Measurements from ENCODE around the gene ADD2.

ADD2 gene

GRCh38 chr2:70719231-70719630, 48.8 kb downstream of the ADD2 start:
- DNase-seq (ENCODE audit: low spot score): no peak

DNA sequence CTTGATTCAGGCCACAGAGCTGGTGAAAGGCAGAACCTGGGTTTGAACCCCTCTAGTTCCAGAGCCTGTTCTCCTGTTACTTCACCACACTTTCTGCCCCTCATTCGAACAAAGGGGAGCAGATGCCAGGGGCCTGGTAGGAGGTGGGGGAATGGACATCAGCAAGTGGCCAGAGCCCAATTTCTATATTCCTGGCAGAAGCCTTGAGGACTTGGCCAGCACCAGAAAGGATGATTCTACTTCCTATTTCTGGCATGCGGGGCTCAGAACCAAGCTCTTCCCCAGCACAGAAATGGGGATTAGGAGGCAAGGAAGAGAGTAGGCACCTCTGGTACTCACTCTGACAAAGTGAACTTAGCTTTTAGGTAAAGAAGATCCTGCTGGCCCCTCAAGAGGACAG, 49.3 kb downstream of the ADD2 start:
- no peak for DNase-seq (ENCODE audit: low spot score)

DNA sequence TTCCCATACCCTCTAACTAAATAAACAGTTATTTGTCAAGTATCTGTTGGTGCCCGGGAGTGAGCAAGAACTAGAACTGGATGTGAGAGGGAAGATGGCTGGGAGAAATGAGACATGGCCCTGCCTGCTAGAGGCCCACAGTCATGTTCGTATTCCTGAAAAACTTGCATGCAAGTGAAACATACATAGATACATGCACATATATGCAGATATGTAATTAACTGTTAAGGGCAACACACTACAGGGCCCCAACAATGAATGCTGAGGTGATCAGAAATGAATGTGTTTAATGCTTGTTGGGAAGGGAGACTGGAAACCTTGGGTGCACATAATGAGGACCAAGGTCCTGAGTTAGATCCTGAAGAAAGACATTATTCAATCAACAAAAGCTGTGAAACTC, 49.8 kb downstream of the ADD2 start:
- peak; percentile 22 for DNase-seq (ENCODE audit: low spot score)

- peak; percentile 84 for DNase-seq (ENCODE audit: low spot score)
Observed at GRCh38 chr2:70717431-70718038, 50.5 kb downstream of the ADD2 start.

DNA sequence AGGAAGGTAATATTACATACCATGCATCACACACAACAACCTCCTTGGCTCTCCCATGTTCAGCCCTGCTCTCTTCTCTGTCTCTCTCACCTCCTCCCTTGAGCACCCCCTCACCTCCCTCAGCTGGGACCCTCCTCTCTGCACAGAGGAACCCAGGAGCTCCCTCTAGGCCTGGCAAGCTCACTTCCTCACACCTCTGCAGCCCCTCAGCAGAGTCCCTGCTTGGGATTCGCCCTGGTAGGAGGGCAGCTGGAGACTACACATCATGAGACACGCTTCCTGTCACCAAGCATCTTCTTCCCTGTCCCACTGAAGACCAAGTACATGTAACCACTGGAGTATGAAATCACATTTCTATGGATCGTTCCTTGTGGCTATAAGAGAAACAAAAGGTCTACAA, 51.0 kb downstream of the ADD2 start:
- no peak for DNase-seq (ENCODE audit: low spot score)

DNA sequence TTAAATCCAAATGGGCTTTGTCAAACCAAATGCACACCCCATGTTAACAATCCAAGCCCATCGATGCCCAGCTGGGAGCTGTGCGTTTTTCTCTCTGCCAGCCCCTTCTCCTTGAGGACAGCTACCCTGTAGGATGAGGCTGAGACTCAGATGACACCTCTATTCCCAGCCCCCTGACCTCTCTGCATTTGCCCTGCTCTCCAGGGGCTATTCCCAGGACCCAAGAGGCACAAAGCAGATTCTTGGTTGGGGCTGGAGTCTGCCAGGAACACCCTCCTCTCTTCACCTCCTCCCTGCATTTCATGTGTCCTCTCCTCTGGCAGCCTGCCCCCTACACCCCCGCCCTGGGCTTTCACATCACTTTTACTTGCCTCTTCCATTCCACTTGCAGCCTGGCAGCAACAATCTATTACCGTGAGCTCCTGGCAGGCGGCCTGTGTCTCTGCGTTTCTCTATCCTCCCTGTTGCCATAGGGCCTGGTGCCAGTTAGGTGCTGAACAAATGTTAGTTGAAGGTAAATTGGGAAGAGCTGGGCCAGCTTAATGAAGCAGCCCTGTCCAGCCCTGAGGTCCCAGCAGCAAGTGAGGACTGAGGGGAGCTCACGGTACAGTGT, 51.8 kb downstream of the ADD2 start:
- DNase-seq (ENCODE audit: low spot score): peak; percentile 51

DNA sequence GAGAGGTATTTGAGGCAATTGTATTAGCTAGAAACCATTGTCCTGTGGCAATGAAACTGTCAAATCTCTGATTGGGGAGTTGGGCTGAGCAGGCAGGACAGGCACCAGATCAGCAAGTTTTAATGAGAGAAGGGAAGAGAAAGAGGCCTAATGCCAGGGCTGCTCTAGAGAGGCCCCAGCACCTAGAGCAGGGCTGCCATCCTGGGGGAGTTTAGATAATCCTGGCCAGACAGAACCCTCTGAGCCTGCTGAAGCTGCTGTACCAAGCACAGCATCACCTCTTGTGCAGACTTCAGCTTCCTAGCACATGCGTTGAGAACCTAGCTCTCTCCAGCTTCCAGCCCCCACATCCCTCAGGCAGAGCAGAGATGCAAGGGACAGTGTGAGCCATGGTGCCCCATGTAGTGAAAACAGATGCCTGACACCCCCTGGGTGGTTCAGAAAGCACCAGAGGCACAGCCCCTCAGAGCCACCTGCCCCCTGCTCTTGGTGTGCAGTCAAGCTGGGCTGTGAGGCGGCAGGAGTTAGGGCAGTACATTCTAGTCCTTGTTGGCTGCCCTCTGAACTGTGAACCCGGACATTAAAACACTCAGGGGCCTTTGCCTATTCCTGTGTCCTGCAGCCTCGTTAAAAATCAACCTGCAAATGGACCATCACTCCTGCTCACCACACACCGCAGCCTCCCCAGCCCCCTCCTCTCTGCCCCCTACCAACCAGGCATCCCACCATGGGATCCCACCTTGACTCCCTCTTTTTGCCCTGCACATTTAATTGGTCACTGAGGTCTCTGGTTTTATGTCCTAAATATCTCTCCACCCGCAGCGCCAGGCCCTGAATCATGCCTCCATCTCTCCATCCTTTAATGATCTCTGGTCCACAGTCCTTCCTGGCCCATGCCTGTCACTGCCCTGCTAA, 52.7 kb downstream of the ADD2 start:
- DNase-seq (ENCODE audit: low spot score): peak; percentile 10

- DNase-seq (ENCODE audit: low spot score): no peak
Observed at GRCh38 chr2:70714141-70714905, 53.7 kb downstream of the ADD2 start.

GRCh38 chr2:70712916-70713315, 55.1 kb downstream of the ADD2 start:
- no peak for DNase-seq (ENCODE audit: low spot score)

- DNase-seq (ENCODE audit: low spot score): no peak
Observed at GRCh38 chr2:70711191-70711590, 56.8 kb downstream of the ADD2 start.

DNA sequence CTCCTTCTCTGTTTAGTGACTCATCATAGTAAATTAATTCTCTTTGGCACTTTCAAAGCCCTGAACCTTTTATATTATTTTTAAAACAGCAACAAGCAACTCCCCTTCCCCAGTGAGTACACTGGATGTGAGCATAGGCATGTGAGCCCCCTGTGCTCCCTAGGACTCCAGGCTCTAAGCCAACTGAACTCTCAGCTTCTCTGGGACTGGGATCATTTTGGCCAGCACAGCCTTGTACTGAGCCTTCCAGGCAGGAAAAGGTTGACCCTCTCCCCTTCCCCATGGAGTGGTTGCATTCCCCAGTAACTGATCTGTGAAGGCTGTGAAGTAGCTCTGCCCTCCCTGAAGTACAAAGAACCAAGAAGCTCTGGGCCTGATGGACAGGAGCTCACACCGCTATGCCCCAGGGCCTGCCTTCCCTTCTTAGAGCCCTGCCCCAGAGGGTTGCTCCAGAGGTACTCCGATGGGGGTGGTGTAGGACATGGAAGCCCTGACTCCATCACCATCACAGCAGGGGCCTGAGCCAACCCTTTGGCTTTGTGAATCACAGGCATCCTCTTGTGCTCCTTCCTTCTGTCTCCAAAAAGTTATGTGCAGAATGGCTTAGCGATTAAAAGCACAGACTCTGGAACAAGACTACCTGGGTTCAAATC, 57.8 kb downstream of the ADD2 start:
- DNase-seq (ENCODE audit: low spot score): no peak

DNA sequence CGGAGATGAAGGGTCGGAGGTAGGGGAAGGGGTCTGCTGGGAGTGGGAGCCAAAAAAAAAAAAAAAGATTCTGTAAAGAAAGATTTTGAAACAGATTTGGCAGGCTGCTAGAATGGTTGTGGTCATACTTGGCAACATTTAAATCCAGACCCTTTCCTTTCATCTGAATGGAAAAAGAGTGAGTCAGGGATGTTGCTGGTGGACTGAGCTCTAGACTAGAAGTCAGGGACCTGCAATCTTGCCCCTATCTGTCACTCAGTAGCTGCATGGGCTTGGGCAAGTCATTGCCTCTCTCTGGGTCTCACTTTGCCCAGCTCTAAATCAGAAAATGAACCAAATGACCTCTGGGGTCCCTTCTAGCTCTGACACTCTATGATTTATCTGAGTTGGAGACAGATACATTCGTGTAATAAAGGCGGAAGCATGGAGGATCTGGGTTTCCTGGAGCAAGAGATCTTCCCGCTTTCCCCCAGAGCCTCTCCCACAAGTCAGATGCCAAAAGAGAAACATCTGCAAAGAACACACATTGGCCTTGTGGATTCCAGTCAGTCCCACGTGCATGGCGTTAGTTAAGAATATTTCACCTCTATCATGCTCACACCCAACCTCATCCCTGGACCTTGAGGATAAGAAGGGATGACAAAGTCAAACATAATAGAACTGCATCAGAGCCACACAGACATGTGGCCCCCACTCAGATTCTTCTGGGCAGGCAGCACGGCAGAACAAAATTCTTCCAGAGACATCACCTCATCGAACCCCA, 58.5 kb downstream of the ADD2 start:
- DNase-seq (ENCODE audit: low spot score): no peak

DNA sequence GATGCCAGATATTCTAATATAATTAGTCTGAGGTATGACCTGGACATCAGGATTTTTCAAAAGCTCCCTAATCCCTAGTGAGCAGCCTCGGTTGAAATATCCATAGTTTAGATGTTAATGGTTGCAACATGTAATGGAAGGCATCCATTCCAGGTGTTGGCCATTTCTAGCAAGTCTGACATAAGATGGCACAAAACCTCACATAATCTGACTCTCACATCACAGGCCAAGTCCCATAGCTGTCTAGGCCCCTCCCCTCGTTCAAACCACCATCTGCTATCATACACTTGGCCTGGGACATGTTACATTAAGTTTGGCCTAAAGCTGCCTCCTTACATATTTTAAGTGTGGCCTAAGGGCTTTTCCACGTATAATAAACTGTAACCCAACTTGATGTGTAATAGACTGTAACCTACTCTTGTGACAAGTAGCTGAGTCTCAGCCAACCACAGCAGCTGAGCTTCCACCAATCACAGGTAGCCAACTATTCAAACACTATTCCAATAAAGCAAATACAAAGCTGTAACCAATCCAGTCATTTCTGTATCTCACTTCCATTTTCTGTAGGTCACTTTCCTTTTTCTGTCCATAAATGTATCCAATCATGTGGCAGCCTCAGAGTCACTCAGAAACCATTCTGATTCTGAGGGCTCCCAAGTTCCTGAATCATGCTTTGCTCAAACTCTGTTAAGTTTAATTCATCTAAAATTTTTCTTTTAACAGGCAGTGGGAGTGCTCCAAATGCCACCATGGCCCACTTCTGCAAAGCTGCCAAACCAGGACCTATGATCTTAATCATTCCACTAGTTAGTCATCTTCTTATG, 59.4 kb downstream of the ADD2 start:
- DNase-seq (ENCODE audit: low spot score): no peak

GRCh38 chr2:70707706-70708105, 60.3 kb downstream of the ADD2 start:
- DNase-seq (ENCODE audit: low spot score): no peak

DNA sequence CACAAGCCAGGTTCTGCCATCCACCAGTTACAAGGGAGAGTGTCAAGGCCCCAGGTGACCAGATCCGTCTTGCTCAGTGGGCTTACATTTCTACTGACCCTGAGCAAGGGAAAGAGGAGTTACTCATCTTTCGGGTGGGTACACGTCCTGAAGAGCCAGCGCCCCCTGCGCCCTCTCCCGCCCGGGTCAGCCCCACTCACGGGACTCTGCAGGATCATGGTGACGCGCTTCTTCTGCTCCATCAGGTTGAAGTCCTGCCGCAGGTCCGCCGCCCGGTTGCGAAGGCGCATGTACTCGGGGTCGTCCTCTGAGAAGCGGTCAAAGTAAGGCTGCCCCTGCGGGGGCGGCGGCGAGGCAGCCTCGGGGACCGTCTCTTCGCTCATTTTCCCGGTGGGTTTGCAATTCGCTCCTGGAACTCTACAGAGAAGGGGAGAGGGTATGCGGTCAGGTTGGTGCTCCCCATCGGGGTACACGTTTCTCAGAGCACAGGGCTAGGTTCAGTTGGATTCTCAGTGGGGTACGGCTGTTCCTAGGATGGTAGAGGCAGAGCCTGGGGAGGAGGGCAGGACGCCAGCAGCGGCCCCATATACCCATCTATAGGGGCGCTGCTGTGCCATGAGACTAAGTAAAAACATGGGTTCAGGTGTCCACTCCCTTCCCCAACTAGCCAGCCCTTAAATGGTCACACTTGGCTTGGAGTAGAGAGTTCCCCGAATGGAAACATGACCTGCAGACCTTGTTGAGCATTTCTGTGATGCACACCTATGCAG, 61.8 kb downstream of the ADD2 start:
- no peak for DNase-seq (ENCODE audit: low spot score)

DNA sequence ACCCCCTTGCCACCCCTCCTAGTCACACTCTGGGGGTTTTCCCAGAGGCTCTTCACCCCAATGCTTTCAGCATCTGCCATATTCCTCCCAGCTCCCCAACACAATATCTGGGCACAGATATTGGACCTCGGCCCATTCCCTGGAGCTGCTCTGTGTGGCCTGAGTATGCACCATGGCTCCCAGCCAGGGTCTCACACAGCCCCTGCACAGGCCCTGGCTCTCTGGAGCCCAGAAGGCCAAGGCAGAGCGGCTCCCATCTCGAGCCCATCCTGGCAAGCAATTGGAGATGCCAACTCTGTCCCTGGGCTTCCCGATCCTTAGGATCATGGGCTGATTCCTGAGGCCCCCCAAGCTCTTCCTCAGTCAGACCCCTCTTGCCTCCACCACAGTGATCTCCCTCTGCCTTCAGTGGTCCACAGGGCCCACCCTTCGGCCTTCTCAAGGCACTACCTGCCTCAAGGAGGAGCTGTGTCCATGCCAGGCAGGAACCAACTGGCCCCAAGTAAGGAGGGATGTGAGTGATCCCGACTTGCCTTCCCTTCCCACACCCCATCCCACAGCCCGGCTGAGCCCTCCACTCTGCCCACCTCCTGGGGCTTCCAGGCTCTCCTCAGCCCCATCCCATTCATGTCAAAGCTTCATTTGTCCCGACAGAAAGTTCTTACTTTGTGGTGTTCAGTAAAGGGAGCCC, 62.7 kb downstream of the ADD2 start:
- no peak for DNase-seq (ENCODE audit: low spot score)

DNA sequence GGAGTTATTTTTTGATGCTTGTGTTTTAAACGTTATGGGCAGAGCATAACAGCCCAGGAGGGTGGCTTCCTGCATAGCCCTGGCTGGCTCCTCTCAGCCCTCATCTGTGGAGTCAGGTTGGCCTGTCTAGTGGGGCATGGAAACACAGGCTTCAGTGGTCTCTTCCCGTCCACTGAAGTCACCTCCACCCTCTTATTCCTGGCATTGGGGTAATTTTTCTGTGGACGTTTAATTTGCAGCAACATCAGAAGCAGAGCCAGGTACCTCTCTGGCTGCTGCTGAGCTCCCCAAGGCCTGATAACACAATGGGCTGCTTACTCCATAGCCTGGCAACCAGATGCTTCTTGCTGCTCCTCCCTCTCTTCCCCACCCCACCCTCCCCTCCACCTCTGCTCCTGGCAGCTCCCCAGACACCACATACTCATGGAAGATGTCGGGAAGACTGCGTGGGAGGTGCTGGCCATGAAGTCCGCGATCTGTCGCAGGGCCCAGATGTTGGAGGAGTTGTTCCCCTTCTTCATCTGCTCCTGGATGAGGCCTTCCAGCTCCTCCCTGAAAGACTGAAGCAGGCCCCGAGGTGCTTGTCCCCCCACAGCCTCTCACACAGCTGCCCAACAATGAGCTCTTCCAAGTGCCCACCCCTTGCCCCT, 64.0 kb downstream of the ADD2 start:
- no peak for DNase-seq (ENCODE audit: low spot score)

DNA sequence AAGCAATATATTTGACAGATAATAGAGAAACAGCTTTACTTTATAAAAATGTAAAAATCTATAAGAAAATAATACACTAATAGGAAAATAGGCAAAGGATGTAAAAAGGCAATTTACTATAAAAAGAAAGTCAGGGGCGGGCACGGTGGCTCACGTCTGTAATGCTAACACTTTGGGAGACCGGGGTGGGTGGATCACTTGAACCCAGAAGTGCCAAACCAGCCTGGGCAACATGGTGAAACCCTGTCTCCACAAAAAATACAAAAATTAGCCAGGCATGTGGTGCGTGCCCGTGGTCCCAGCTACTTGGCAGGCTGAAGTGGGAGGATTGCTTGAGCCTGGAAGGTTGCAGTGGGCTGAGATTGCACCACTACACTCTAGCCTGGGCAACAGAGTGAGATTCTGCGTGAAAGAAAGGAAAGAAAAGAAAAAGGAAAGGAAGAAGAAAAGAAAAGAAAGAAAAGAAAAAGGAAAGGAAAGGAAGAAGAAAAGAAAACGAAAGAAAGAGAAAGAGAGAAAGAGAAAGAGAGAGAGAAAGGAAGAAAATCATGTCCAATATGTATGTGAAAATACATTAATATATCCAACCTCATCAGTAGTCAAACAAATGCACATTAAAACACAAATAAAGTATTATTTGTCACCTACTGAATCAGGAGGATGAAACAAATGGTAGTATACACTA, 65.1 kb downstream of the ADD2 start:
- no peak for DNase-seq (ENCODE audit: low spot score)
